ENCODE measurements around the gene TSFM. TPM values are rescaled to one million over a fixed set of nuclear protein-coding genes. Genes with fewer than 3 reads are reported as not detected.

Gene TSFM
- total and polyA plus RNA-seq, 2 of the 4 experiments (the other 2 are of a cell fraction) = 11.5 to 14.0 TPM

GRCh38 chr12:57815177-57816000 is 32.8 kb downstream of the TSFM start:
- Histone ChIP-seq H3K56ac (ENCODE audit: extremely low read depth, insufficient read depth, low read length) (no peak overlapping the region), H3K4me2 (ENCODE audit: low read depth, low read length) (no peak overlapping the region), H3K9me1 (ENCODE audit: insufficient read depth, low read length) (peaks cover 17% of the 10 kb centered on the region), H4K20me1 (ENCODE audit: insufficient read depth, low read length) (no peaks in the 10 kb centered on the region; the same call in 1 of the 2 replicates), H3K23ac (ENCODE audit: low read depth, low read length) (no peak overlapping the region), H2BK15ac (ENCODE audit: low read depth, low read length) (no peak overlapping the region), H2BK20ac (ENCODE audit: low read depth, low read length) (no peak overlapping the region), H2AFZ (replicated peaks; ENCODE audit: low read length, poor library complexity) (no peak overlapping the region), H2BK120ac (ENCODE audit: low read depth, low read length) (no peak overlapping the region), H2AK5ac (ENCODE audit: low read depth, low read length) (no peak overlapping the region), H3K27ac (ENCODE audit: insufficient read depth, low read length) (no peak overlapping the region), H3K4me1 (ENCODE audit: control insufficient read depth, insufficient read depth, low read length) (peaks cover 3% of the 10 kb centered on the region; the same call in 1 of the 2 replicates), H4K8ac (ENCODE audit: low read depth in 2 of 2, low read length in 2 of 2) (no peak overlapping the region), H3K4ac (ENCODE audit: low read depth, low read length) (no peak overlapping the region), H3K9me3 (ENCODE audit: control insufficient read depth, insufficient read depth, low read length) (no peaks in the 10 kb centered on the region), H3K9ac (ENCODE audit: low read depth, low read length) (no peak overlapping the region), H3K4me3 (ENCODE audit: insufficient read depth, low read depth, low read length) (no peak overlapping the region), H2AK9ac (replicated peaks; ENCODE audit: low read depth, low read length, poor library complexity) (no peak overlapping the region), H3K27me3 (ENCODE audit: control insufficient read depth, insufficient read depth, low read length) (no peaks in the 10 kb centered on the region), H3K14ac (replicated peaks; ENCODE audit: low read depth, low read length) (no peak overlapping the region), H3K18ac (ENCODE audit: low read depth, low read length) (no peak overlapping the region), H3K36me3 (ENCODE audit: control insufficient read depth, insufficient read depth, low read length) (peaks cover 36% of the 10 kb centered on the region), H2BK5ac (ENCODE audit: low read depth, low read length, poor library complexity, severe bottlenecking) (no peak overlapping the region), H4K5ac (ENCODE audit: low read depth, low read length) (no peak overlapping the region), H4K91ac (ENCODE audit: insufficient read depth, low read depth, low read length) (no peak overlapping the region), H3K79me1 (ENCODE audit: low read depth in 1 of 2, low read length in 2 of 2) (peaks cover 0 to 8% of the 10 kb centered on the region in 2 experiments; a peak in 1 of 4 replicates)
- POLR2A ChIA-PET (ENCODE audit: unreplicated experiment) = no interaction called here
- dilution Hi-C loops (cut with HindIII; ENCODE audit: low sequenced_read_pairs, unreplicated experiment) = no loop called here
- ATAC-seq (ENCODE audit: low read depth) = no peak; the same call in 1 of the 2 replicates
- 81% methylated on average over 5 of the region's 13 CpGs; no CpG with 5 or more reads in 1 of the 2 experiments for WGBS, 2 experiments (ENCODE audit: extremely low coverage in 2 of 2, insufficient read length in 1 of 2)
- DNase-seq = no peak
- intact Hi-C loops (cut with micrococcal nuclease) = no loop called here
- in situ Hi-C loops (cut with MboI; ENCODE audit: low sequenced_read_pairs) = no loop called here
- CTCF ChIA-PET = interaction anchor here (1.2 kb wide), 1 partner anchor 12 kb away, joined by 3 read pairs; no protein-coding TSS in a partner anchor
- peak; percentile 27 for TF ChIP-seq CTCF (conservative IDR thresholded peaks at IDR 0.05; ENCODE audit: low read depth, low read length)
- TF ChIP-seq USF2 (IDR thresholded peaks at IDR 0.05; ENCODE audit: low read depth, low read length) = no peak
- BruUV-seq (replicated peaks) = no TSS peak
